Measurements from ENCODE around the gene BMP4.

BMP4 gene

DNA sequence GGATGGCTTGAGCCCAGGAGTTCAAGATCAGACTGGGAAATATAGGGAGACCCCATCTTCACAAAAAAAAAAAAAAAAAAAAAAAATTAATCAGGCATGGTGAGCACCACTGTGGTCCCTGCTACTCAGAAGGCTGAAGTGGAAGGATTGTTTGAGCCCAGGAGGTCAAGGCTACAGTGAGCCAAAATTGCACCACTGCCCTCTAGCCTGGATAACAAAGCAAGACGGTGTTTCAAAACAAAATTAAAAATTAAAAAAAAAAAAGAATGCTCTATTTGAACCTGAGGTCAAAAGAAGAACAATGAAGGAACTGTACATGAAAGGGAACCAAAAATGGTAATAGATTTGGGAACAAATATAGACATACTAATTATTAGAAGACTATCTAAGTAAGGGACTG is 40.4 kb downstream of the BMP4 start:
- TF ChIP-seq, protein P1, sequence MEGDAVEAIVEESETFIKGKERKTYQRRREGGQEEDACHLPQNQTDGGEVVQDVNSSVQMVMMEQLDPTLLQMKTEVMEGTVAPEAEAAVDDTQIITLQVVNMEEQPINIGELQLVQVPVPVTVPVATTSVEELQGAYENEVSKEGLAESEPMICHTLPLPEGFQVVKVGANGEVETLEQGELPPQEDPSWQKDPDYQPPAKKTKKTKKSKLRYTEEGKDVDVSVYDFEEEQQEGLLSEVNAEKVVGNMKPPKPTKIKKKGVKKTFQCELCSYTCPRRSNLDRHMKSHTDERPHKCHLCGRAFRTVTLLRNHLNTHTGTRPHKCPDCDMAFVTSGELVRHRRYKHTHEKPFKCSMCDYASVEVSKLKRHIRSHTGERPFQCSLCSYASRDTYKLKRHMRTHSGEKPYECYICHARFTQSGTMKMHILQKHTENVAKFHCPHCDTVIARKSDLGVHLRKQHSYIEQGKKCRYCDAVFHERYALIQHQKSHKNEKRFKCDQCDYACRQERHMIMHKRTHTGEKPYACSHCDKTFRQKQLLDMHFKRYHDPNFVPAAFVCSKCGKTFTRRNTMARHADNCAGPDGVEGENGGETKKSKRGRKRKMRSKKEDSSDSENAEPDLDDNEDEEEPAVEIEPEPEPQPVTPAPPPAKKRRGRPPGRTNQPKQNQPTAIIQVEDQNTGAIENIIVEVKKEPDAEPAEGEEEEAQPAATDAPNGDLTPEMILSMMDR (IDR thresholded peaks at IDR 0.05; ENCODE audit: low read length, missing control alignments), result no peak
- no peak for DNase-seq (ENCODE audit: low read depth)
- H3K4me3 ChIP-seq (replicated peaks; ENCODE audit: low read depth, low read length), result no peak overlapping the region

GRCh38 chr14:53915364-53916014 is 41.1 kb downstream of the BMP4 start:
- H3K4me3 ChIP-seq (replicated peaks; ENCODE audit: low read depth, low read length), result no peak overlapping the region
- TF ChIP-seq, protein P1 (IDR thresholded peaks at IDR 0.05; ENCODE audit: low read length, missing control alignments), result no peak
- no peak for DNase-seq (ENCODE audit: low read depth)

- DNase-seq (ENCODE audit: low read depth), result no peak
- TF ChIP-seq, protein P1 (IDR thresholded peaks at IDR 0.05; ENCODE audit: low read length, missing control alignments), result no peak
- no peak overlapping the region for H3K4me3 ChIP-seq (replicated peaks; ENCODE audit: low read depth, low read length)
Observed at GRCh38 chr14:53912021-53912420, 44.6 kb downstream of the BMP4 start.

- TF ChIP-seq, protein P1 (IDR thresholded peaks at IDR 0.05; ENCODE audit: low read length, missing control alignments), result no peak
- H3K4me3 ChIP-seq (replicated peaks; ENCODE audit: low read depth, low read length), result no peak overlapping the region
- no peak for DNase-seq (ENCODE audit: low read depth)
Observed at GRCh38 chr14:53908416-53908815, 48.2 kb downstream of the BMP4 start.

GRCh38 chr14:53902307-53902706 is 54.3 kb downstream of the BMP4 start:
- no peak for DNase-seq (ENCODE audit: low read depth)
- TF ChIP-seq, protein P1 (IDR thresholded peaks at IDR 0.05; ENCODE audit: low read length, missing control alignments), result no peak
- H3K4me3 ChIP-seq (replicated peaks; ENCODE audit: low read depth, low read length), result no peak overlapping the region

DNA sequence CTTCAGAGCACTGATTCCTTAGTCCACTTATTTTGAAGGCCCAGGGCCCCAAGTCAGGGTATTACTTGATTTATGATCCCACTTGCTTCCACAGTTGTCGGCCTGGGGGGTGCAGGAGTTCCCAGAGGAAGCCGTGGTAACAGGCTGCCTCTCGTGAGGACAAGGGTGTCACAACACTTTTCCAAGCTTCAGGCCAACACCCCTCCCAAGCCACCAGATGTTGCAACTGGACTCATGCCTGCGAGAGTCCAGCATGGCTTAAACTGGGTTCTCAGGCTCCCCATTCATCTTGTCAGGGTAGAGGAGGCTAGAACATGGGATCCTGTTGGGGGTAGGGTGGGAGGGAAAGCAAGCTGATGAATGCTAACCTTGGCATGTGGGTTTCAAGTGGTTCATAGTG is 56.1 kb downstream of the BMP4 start:
- TF ChIP-seq, protein P1 (IDR thresholded peaks at IDR 0.05; ENCODE audit: low read length, missing control alignments), result no peak
- H3K4me3 ChIP-seq (replicated peaks; ENCODE audit: low read depth, low read length), result no peak overlapping the region
- no peak for DNase-seq (ENCODE audit: low read depth)

Data from fibroblast of pulmonary artery (primary cell).